Fibroblast of skin of right biceps (primary cell): ENCODE data around the gene ACOT8.
A peak's percentile ranks its signal among the peaks of the same experiment; 100 is the strongest.
"Not testable (repeated sequence)": the region's sequence is repeated elsewhere in the genome, so short reads cannot be mapped to it uniquely, and the experiment has no call there.

ENCODE experiments used
- DNase-seq: peaks from one replicate; pipeline ENCODE4 v3.0.0-alpha.2; 2013

The ACOT8 gene

DNA sequence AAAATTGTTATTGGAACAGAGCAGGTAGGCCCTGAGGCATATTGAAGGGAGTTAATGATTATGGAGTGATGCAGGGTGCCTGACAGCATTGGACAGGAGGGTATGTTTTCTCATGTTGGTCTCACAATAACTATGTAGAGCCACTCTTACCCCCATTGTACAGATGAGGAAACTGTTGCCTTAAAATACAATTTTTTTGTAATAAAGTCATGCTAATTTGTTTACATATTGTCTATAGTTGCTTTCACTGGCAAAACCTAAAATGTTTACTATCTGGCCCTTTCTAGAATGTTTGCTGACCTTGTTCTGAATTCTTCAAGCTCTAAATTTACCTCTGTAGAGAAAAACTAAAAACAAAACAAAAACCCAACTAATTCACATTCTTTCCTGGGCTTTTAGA, 5.7 kb downstream of the ACOT8 start:
- no peak for DNase-seq

DNA sequence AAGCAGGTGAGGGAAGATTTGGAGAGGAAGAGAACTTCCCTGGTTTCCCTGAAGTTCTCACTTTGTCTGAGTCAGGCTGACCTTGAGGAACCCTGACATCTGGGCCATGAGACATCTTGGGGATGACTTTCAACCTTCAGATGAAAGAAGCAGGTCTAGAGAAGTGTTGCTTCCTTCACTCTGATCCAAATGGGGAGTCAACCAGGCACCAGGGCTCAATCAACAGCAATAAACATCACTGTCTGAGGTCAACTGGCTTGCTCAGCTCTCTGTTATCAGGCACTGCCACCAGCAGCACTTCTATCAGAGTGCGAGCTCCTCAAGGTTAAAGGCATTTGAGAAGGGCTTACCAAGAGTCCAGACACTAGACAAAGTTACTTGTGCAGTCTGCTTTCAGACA, 6.3 kb downstream of the ACOT8 start:
- DNase-seq, result no peak

DNA sequence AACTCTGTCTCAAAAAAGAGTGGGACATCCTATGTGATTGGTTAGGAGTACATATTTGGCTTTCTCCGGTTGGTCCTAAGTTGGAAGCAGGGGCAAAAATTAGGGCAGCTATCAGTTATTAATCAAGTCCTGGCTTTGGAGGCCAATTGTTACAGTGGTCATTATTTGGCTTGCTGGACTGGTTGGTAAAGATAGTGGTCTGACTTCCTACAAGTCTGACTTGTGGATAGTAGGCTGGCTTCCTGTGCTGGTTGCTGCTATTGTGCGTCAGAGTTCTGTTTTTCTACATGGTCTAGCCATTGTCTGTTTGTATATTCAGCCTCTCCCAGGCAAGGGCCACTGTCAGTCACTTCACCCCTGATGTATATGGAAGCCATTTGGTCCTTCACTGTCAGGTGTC, 7.0 kb downstream of the ACOT8 start:
- DNase-seq, result no peak

DNA sequence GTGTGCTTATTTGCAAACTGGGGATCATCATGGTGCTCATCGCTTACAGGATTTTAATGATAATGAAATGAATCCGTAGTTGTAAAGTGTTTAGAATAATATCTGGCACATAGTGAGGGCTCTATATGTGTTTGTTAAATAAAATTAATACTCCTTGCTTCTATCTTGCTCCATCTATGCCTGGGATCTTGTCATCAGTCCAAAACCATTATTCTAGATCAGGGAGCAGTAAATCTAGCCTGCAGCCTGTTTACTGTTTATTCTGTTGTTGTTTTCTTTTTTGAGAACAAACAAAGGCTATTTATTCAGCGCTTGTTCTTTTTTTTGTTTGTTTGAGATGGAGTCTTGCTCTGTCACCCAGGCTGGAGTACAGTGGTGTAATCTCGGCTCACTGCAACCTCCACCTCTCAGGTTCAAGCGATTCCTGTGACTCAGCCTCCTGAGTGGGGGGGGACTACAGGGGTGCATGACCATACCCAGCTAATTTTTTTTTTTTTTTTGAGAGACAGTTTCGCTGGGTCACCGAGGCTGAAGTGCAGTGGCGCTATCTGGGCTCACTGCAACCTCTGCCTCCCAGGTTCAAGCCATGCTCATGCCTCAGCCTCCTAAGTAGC, 8.1 kb downstream of the ACOT8 start:
- no peak for DNase-seq

DNA sequence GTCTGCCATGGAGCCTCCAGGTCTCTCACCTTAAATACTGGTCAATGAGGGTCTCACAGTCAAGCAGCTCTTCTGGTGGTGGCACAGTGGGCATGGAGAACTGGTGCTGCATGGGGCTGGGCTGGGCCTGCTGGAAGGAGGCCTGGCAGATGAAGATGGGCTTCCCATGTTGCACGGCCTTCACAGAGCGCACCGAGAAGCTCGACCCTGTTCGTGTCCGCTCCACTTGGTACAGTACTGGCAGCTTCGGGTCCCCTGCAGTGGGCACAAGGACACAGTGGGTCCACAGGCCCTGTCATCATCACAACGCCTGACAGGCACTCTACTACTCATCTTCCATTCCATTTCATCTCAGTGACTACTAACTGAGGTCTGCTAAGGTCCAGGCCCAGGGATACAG, 8.8 kb downstream of the ACOT8 start:
- DNase-seq, result no peak

DNA sequence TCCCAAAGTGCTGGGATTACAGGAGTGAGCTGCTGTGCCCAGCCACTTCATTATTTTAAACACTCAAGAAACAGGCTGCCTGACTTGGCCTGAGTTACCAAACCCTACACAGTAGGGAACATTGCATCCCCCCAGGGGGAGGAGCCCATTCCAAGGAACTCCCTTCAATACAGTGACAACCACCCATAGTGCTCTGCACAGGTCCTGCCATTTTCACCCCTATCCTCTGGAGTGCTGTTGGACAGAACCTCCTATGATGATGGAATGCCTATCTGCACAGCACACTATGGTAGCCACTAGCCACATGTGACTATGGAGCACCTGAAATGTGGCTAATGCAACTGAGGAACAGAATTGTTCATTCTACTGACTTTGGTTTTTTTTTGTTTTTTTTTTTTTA, 11.7 kb downstream of the ACOT8 start:
- no peak for DNase-seq

DNA sequence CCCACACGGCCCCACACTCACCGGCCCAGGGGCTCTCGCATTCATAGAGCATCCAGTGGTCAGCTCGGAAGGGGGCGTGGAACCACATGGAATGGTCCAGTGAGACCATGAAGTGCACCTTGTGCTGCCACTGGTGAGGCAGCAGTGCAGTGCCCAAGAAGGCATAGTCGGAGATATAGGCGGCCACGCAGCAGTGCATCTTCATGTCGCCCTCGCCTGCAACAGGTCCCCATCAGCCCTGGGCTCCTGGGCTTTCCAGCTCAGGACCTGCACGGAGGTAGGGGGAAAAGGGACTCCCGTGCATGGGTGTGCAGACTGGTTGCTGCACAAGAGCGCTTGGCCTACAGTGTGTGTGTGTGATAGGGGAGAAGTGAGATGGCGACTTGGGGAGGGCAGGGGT, 13.7 kb downstream of the ACOT8 start:
- DNase-seq, result no peak

DNA sequence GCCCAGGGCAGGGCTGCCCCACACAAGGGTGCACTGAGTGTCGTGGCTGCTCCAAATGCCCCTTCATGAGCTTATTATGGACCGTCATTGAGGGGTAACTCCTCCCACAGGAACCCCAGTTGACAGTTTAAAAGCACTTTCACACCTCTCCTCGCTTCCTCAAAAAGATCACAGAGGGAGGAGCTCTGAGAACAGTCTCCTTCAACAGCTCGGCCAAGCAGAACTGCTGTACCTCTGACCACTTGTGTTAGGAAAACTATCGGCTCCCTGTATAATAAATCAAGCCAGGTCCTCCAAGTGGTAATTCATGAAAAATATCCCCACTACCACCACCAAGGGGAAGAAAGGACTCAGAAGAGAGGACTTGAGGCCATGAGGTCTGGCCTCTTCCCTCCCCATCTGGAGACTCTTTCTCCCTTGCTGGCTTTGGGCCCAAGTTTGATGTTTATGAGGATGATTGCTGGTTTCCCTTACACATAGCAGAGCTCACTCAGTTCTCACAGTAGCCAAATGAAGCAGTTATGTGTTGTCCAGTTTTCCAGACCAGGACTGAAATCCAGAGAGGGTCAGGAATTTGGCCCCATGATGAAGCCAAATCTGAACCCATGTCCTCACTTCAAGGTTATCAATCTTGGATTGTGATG, 14.9 kb downstream of the ACOT8 start:
- DNase-seq, result no peak

DNA sequence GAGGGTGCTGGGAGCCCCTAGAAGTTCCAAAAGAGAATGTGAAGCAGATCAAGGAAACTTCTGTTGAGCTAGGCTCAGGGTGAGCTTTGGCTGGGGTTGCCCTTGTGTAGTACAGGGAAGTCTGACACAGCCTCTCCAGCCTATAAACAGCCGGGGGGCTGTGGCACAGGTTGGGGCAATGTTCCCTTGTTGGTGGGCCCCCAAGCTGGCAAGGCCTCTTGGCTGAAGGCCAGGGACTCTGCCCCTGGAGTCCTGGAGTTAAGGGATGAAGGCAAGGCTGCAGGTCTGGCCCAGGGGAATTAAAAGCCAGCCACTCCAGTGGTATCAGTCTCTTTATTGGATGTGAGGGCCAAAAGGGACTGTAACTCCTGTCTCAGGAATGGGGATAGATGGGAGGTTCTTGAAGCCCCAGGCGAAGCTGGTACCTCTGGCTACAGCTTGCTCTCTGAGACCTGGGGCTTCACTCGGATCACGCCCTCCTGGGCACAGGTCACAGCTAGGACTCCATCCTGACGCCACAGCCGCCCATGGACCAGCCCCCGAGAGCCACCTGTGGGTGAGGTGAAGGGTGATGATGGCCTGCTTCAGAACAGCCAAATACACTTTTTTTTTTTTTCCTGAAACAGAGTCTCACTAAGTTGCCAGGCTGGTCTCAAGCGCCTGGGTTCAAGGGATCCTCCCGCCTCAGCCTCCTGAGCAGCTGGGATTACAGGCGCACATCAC, 15.6 kb downstream of the ACOT8 start:
- no peak for DNase-seq

DNA sequence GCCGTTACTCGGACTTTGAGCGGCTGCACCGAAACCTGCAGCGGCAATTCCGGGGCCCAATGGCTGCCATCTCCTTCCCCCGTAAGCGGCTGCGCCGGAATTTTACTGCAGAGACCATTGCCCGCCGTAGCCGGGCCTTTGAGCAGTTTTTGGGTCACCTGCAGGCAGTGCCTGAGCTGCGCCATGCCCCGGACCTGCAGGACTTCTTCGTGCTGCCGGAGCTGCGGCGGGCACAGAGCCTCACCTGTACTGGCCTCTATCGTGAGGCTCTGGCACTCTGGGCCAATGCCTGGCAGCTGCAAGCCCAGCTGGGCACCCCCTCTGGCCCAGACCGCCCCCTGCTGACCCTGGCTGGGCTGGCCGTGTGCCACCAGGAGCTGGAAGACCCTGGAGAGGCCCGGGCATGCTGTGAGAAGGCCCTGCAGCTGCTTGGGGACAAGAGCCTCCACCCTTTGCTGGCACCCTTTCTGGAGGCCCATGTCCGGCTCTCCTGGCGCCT, 16.4 kb downstream of the ACOT8 start:
- DNase-seq, result no peak

DNA sequence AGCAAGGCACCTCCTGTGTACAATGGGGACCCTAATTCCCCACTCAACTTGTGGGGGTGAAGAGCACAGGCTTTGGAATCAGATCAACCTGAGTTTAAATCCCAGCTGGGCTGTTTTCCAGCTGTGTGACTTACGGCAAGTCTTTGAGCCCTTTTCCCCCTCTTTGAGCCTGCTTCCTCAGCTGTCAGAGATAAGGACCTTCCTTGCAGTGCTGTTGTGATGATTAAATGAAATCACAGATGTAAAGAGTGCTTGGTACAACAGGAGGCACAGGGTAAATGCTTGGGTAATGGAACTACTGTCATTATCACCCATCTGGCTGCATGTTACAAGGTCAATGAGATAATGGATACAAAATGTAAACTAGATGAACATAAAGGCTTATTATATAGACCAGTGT, 20.4 kb downstream of the ACOT8 start:
- DNase-seq, result no peak

DNA sequence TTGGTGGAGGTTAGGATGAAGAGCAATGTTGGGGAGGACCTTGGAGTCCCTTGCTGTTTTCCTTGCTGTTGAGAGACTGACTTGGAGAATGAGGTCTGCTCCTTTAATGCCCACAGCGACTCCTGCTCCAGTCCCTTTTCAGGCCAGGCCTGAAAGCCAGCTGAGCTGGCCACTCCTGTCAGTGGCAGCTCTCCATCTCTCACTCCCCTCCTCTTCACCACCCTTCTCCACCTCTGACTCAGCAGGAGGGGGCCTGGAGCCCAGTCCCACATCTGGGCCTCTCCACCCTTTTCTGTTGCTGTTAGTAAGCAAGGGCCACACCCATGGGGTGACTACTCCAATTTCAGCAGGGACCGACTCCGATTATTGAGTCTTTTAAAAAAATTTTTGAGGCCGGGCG, 21.4 kb downstream of the ACOT8 start:
- DNase-seq, result peak; percentile 34

DNA sequence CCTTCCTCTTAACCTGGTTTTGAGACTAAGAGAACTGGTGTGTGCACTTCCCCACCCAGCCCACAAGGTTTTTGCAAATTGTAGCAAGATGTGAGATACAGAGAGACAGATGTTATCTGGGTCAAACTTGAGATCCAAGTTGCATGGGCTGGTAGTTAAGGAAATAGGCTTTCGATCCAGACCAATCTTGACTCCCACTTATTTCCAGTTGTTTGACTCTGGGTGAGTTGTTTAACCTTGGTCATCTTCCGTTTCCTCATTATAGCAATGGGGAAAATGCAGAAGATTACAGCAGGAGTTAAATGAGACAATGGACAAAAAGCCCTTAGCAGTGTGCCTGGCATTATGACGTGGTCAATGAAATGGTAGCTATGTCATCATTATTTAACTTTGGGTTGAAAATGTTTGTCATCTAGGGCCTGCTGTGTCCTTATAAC, 21.8 kb downstream of the ACOT8 start:
- no peak for DNase-seq

DNA sequence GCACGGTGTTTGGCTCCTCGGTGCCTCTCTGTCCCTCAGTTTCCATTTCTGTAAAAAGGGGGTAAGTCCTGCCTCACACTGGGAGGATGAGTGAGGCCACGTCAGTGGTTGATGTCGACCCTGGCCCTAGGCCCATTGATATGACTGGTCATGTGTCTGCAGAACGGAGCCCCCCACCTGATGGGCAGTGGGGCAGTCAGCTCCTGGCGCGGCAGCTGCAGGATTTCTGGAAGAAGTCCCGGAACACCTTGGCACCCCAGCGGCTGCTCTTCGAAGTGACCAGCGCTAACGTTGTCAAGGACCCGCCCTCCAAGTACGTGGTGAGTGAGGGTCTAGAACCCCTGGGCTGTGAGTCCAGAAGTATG, 22.4 kb downstream of the ACOT8 start:
- DNase-seq, result no peak

DNA sequence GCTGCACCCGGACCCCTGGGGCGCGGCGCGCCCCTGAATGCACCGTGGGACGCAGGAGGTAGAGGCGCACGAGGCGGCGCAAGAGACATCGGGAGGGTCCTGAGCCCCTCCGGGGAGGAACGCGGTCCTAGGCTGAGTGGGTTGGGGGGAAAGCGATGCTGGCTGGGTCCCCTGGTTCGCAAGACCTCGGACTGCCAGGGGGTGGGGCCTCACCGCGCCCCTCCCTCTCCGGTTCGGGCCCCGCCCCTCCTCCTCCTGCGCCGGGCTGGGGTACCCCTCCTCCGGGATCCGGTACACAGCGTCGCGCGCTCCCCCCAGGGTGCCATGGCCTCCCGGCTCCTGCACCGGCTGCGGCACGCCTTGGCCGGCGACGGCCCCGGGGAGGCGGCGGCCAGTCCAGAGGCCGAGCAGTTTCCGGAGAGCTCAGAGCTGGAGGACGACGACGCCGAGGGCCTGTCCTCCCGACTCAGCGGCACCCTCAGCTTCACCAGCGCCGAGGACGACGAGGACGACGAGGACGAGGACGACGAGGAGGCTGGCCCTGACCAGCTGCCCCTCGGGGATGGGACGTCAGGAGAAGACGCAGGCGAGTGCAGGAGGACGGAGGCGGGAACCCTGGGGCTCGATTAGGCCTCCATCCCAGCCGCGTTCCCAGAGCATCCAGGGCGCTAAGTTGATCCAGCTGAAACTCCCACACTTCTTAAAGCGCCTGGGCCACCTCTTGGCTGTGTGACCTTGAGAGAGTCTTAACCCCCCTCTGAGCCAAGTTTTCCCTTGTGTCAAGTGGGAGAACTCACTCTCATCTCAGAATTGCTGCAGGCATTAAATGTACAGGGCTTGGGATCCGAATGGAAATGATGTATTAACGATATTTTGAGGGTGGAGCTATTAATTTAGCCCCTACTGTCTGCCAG, 23.1 kb downstream of the ACOT8 start:
- peak; percentile 72 for DNase-seq

DNA sequence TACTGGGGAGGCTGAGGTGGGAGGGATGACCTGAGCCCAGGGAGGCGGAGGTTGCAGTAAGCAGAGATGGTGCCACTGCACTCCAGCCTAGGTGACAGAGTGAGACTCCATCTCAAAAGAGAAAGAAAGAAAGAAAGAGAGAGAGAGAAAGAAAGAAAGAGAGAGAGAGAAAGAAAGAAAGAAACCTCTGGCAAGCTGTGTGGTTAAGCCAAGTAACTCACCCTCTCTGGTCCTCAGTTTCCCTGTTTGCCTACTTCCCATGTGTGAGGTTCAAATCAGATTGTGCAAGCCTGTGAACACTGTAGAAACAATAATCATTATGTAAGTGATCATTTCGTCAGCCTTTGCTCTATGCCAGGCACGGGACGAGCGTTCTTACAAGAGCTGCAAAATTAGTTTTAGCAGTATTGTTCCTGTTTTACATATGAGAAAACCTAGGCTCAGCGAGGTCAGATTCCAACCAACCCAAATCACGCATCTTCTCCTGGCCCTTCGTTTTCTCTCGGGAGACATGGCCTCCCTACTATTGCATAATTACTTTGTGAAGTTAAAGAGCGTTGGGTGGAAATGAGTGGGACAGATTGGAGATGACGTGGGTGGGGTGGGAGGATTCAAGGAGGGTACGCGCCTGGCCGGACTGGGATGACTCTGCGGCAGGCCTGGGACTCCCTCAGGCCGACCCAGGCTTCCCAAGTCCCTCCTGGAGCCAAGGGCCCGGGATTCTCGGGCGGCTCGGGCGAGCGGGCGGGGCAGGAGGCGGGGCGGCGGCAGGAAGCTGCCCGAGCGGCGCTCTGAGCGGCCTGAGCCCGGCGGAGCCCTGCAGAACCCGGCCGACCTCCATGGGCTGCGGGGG, 23.9 kb downstream of the ACOT8 start, which contains the start of gene SNX21:
Gene SNX21 (plus strand): TSS at position 770 of the 853 bp plus-strand sequence. CDS start 121 bp downstream, outside the sequence.
- peak; percentile 93 for DNase-seq

DNA sequence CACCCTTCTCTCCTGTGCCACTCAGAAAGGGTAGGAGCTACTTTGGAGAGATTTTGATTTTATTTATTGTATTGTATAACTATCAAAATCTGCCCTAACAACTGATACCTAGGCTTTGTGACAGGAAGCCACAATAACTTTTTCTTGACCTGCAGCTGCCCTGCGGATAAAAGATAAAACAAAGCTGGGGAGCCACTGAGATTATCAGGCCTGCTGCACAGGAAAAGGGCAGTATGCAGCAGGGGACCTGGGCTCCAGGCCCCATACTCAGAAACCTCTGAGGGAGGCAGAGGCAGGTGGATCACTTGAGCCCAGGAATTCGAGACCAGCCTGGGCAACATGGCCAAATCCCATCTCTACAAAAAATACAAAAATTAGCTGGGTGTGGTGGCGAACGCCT, 24.6 kb downstream of the ACOT8 start:
- no peak for DNase-seq

DNA sequence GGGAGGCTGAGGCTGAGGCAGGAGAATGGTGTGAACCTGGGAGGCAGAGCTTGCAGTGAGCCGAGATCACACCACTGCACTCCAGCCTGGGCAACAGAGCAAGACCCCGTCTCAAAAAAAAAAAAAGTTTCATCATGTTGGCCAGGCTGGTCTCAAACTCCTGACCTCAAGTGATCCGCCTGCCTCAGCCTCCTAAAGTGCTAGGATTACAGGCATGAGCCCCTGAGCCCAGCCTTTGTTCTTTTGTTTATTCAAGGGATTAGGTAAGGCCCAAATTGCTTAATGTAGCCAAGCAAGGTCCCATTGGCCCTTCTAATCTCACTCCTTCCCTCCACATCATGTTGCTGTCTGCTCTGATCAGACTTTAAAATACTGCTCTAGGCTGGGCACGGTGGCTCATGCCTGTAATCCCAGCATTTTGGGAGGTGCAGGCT, 27.5 kb downstream of the ACOT8 start:
- DNase-seq, result not testable (repeated sequence)

DNA sequence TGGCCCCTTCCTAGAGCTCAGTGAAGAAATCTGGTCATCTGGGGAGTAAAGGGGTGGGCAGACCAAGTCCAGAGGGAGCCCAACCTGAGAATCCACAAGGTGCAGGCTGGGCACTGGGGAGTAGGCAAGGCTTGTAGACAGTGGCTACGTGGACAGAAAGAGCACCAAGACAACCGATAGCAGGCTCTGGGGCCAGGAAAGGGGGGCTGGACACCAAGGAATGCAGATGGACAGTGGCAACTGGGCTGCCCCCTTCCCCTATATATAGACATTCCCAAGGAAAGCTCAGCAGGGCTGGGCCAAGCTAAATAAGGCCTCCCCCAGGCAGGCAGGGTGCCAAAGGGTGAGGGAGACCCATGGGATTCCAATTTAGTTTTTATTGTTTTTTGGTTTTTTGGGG, 28.6 kb downstream of the ACOT8 start:
- DNase-seq, result no peak

DNA sequence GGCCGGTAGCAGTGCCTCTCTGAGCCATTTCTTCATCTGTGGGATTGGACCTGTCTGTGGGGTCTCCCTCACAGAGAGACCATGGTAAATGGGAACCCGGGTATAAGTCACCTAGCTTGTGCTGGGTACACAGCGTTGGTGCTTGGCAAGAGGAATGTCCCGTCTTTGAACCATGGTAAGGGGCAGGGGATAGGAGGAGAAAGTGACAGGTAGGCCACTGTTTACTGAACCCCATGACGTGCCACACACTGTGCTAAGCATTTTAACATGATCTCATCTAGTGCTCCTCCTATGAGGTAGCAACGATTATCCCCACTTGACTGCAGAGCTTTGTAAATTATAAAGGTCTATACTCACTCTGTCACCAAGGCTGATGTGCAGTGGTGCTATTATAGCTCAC, 29.5 kb downstream of the ACOT8 start:
- DNase-seq, result no peak

DNA sequence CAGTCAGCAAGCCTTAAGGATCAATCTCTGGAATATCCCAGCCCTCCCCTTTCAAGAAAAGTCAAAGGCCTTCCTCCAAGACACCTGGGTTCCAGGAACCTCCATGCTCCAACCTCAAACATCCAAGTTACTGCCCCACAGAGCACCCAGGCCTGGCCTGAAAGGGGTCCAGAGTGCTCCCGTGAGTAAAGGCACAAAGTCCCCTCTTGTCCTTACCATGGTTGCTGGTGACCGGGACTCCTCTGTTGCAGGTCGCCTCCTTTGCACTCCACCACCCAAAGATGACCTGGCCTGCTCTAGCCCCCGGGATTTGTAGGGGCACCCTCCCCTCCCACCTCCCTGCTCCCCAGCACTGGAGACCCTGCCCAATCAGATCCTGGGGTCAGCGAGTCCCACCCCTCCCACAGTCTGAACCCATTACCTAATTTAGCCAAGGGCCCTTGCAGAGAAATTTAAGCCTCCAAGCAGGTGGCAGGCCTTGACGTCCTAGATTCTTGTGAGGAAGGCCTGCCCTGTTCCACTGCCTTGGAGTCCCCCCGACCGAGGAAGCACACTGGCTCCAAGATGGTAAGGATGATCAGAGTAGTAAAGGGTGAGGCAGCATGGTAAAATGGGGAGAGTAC, 30.1 kb downstream of the ACOT8 start, which contains the start of gene TNNC2:
Gene TNNC2 (minus strand): TSS at position 283 of the 623 bp plus-strand sequence. CDS start 64 bp downstream, at position 219.
- DNase-seq, result no peak
